Trophoblast cell (in vitro differentiated cells and primary cell): ENCODE data around the gene SPRED3.

ENCODE experiments used
- DNase-seq, 2 donors: peaks; one replicate each; pipeline ENCODE4 v3.0.0-alpha.2; 2016
- H2AFZ ChIP-seq: 2 replicates; pipeline ENCODE4 v1.6.1; 2013; ENCODE audit warnings: low read length, moderate library complexity, mild to moderate bottlenecking; ENCODE audit not compliant: insufficient read depth, poor library complexity
- H2AK5ac ChIP-seq: 2 replicates; pipeline ENCODE4 v1.6.1; 2013; ENCODE audit warnings: mild to moderate bottlenecking, low read length
- H2BK120ac ChIP-seq: 2 replicates; pipeline ENCODE4 v1.6.1; 2013; ENCODE audit warnings: low read length, mild to moderate bottlenecking, moderate library complexity; ENCODE audit not compliant: insufficient read depth, poor library complexity
- H2BK12ac ChIP-seq: 2 replicates; pipeline ENCODE4 v1.6.1; 2013; ENCODE audit warnings: mild to moderate bottlenecking, low read length, moderate library complexity
- H2BK5ac ChIP-seq: 2 replicates; pipeline ENCODE4 v1.6.1; 2013; ENCODE audit warnings: low read length, low read depth, moderate library complexity, mild to moderate bottlenecking; ENCODE audit not compliant: poor library complexity
- H3K14ac ChIP-seq: 2 replicates; pipeline ENCODE4 v1.6.1; 2013; ENCODE audit warnings: mild to moderate bottlenecking, low read length
- H3K18ac ChIP-seq: 2 replicates; pipeline ENCODE4 v1.6.1; 2013; ENCODE audit warnings: mild to moderate bottlenecking, low read length
- H3K23ac ChIP-seq: 2 replicates; pipeline ENCODE4 v1.6.1; 2013; ENCODE audit warnings: low read length
- H3K27ac ChIP-seq: 2 replicates; pipeline ENCODE4 v1.5.1; 2013; ENCODE audit warnings: low read depth, mild to moderate bottlenecking, inconsistent platforms, low read length, moderate library complexity
- H3K27me3 ChIP-seq: 2 replicates; pipeline ENCODE4 v1.6.1; 2013; ENCODE audit warnings: inconsistent platforms, mild to moderate bottlenecking, low read length, moderate library complexity; ENCODE audit not compliant: insufficient read depth
- H3K36me3 ChIP-seq, 2 experiments: 1 replicate in 1 of 2; 2 replicates in 1 of 2; pipeline ENCODE4 v1.6.1; 2013; ENCODE audit warnings: low read length in 2 of 2, mild to moderate bottlenecking in 2 of 2, moderate library complexity in 1 of 2; ENCODE audit not compliant: insufficient read depth in 2 of 2, control insufficient read depth in 1 of 2
- H3K4ac ChIP-seq: 2 replicates; pipeline ENCODE4 v1.6.1; 2013; ENCODE audit warnings: low read depth, mild to moderate bottlenecking, low read length, moderate library complexity
- H3K4me1 ChIP-seq, 2 experiments: 1 replicate in 1 of 2; 2 replicates in 1 of 2; pipeline ENCODE4 v1.6.1; 2013; ENCODE audit warnings: low read length in 2 of 2, mild to moderate bottlenecking in 2 of 2, moderate library complexity in 1 of 2; ENCODE audit not compliant: insufficient read depth in 2 of 2, control insufficient read depth in 1 of 2
- H3K4me2 ChIP-seq: 2 replicates; pipeline ENCODE4 v1.6.1; 2013; ENCODE audit warnings: inconsistent platforms, mild to moderate bottlenecking, low read length, moderate library complexity
- H3K4me3 ChIP-seq: 2 replicates; pipeline ENCODE4 v1.5.1; 2013; ENCODE audit warnings: mild to moderate bottlenecking, low read depth, low read length, inconsistent platforms
- H3K79me1 ChIP-seq: one replicate; pipeline ENCODE4 v1.6.1; 2013; ENCODE audit warnings: low read length
- H3K79me2 ChIP-seq: 2 replicates; pipeline ENCODE4 v1.6.1; 2013; ENCODE audit warnings: low read length, mild to moderate bottlenecking; ENCODE audit not compliant: control insufficient read depth, insufficient read depth, poor library complexity
- H3K9ac ChIP-seq: 2 replicates; pipeline ENCODE4 v1.6.1; 2013; ENCODE audit warnings: mild to moderate bottlenecking, low read length
- H3K9me3 ChIP-seq: 2 replicates; pipeline ENCODE4 v1.6.1; 2013; ENCODE audit warnings: low read depth, mild to moderate bottlenecking, control low read depth, inconsistent platforms, low read length; ENCODE audit not compliant: insufficient read depth
- H4K12ac ChIP-seq: 2 replicates; pipeline ENCODE4 v1.6.1; 2013; ENCODE audit warnings: low read depth, mild to moderate bottlenecking, low read length, moderate library complexity
- H4K8ac ChIP-seq: 2 replicates; pipeline ENCODE4 v1.6.1; 2013; ENCODE audit warnings: low read depth, mild to moderate bottlenecking, low read length, moderate library complexity
- H4K91ac ChIP-seq: one replicate; pipeline ENCODE4 v1.6.1; 2013; ENCODE audit warnings: low read depth, mild to moderate bottlenecking, low read length, moderate library complexity
- WGBS: extraction: QIAGEN DNeasy Blood & Tissue Kit; methylation state at CpG from one replicate; pipeline ENCODE4 v1.1.7; 2013; ENCODE audit warnings: missing lambda C conversion rate; ENCODE audit not compliant: insufficient read length, insufficient coverage; ENCODE audit errors: extremely low coverage; 5-methylcytosine and 5-hydroxymethylcytosine counted together

The SPRED3 gene

DNA sequence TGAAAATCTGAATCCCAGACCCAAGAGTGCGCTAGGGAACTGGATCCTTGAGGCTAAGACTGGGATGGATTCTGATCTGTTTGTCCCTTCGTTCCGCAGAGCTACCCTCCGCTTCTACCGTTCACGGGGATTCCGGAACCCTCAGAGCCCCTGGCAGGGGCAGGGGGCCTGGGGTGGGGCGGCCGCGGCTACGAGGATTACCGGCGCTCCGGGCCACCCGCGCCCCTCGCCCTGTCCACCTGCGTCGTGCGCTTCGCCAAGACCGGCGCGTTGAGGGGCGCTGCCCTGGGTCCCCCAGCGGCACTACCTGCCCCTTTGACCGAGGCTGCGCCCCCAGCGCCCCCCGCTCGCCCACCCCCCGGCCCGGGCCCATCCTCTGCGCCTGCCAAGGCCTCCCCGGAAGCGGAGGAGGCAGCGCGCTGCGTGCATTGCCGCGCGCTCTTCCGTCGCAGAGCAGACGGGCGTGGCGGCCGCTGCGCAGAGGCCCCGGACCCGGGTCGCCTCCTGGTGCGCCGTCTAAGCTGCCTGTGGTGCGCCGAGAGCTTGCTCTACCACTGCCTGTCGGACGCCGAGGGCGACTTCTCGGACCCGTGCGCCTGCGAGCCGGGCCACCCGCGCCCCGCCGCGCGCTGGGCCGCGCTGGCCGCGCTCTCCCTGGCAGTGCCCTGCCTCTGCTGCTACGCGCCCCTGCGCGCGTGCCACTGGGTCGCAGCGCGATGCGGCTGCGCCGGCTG is 7.1 kb downstream of the SPRED3 start:
- Histone ChIP-seq H3K36me3 (no peaks in the 10 kb centered on the region), H2BK12ac (no peak overlapping the region), H3K23ac (no peak overlapping the region), H3K27ac (no peak overlapping the region), H3K4me2 (no peak overlapping the region), H2AK5ac (no peak overlapping the region), H3K79me2 (no peaks in the 10 kb centered on the region), H3K4me1 (peaks cover under 1 to 5% of the 10 kb centered on the region in 2 experiments), H3K18ac (no peak overlapping the region), H4K91ac (no peak overlapping the region), H3K9ac (no peak overlapping the region), H2AFZ (no peak overlapping the region), H3K27me3 (no peaks in the 10 kb centered on the region), H3K4ac (no peak overlapping the region), H3K79me1 (no peaks in the 10 kb centered on the region), H3K14ac (no peak overlapping the region), H2BK120ac (no peak overlapping the region), H3K4me3 (no peak overlapping the region), H4K8ac (no peak overlapping the region), H2BK5ac (no peak overlapping the region), H4K12ac (no peak overlapping the region), H3K9me3 (peaks cover 4% of the 10 kb centered on the region)
- no peak for DNase-seq
- WGBS, result no CpG with 5 or more reads among the region's 86 CpGs

DNA sequence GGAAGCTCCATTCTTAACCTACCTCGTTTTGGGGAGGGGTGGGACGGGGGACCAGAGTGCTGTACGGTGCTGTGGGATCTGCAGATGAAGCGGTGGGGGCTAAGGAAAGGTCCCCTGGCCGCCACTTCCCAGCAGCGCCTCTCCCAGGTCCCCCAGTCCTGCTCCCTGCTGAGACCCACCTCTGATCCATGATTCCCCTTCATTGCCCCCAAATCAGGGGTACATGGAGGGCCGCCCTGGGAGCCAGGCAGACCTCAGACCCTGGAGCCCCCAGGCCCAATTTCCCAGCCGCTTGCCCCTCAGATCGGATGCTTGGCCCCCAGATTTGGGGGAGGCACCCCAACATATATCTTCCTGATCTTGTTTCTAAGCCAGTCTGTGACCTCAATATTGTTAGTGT is 10.6 kb downstream of the SPRED3 start:
- no peak overlapping the region for H4K8ac ChIP-seq
- H2AFZ ChIP-seq, result no peak overlapping the region
- no peak overlapping the region for H2BK5ac ChIP-seq
- no peak overlapping the region for H4K12ac ChIP-seq
- peaks cover 11 to 16% of the 10 kb centered on the region in 2 experiments for H3K4me1 ChIP-seq
- H3K27me3 ChIP-seq, result no peaks in the 10 kb centered on the region
- no peak overlapping the region for H3K27ac ChIP-seq
- H4K91ac ChIP-seq, result no peak overlapping the region
- no CpG with 5 or more reads among the region's 9 CpGs for WGBS
- no peak overlapping the region for H3K23ac ChIP-seq
- H3K4ac ChIP-seq, result no peak overlapping the region
- no peak overlapping the region for H3K4me2 ChIP-seq
- no peak overlapping the region for H3K4me3 ChIP-seq
- no peak overlapping the region for H3K18ac ChIP-seq
- H2BK120ac ChIP-seq, result no peak overlapping the region
- H3K9me3 ChIP-seq, result peaks cover 4% of the 10 kb centered on the region
- DNase-seq, result no peak
- peaks cover 5% of the 10 kb centered on the region for H3K79me2 ChIP-seq
- H3K14ac ChIP-seq, result no peak overlapping the region
- no peak overlapping the region for H2BK12ac ChIP-seq
- H3K9ac ChIP-seq, result no peak overlapping the region
- peaks cover 10% of the 10 kb centered on the region for H3K79me1 ChIP-seq
- H3K36me3 ChIP-seq, result no peaks in the 10 kb centered on the region
- no peak overlapping the region for H2AK5ac ChIP-seq

DNA sequence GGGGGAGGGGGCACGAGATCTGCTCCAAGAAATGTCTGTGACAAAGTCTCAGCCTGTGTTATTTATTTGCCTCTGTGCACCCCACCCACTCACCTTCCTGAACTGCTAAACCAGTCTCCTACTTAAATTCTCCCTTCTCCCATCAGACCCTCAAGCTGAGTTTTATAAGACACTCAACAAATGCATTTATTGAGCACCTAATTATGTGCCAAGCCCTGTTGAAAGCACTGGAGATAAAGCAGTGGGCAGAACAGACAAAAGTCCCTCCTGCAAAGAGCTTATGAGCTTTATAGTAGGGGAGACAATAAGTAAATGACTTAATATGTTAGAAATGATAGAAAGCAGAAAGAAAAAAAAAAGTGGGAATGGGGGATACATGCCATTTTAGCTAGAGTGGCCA is 11.0 kb downstream of the SPRED3 start:
- H3K14ac ChIP-seq, result no peak overlapping the region
- H3K79me1 ChIP-seq, result peaks cover 10% of the 10 kb centered on the region
- no peak for DNase-seq
- H3K36me3 ChIP-seq, result no peaks in the 10 kb centered on the region
- H4K91ac ChIP-seq, result no peak overlapping the region
- H2BK120ac ChIP-seq, result no peak overlapping the region
- WGBS, result no CpG with 5 or more reads among the region's 1 CpG
- H3K27ac ChIP-seq, result no peak overlapping the region
- H2BK12ac ChIP-seq, result no peak overlapping the region
- H3K18ac ChIP-seq, result no peak overlapping the region
- no peak overlapping the region for H4K8ac ChIP-seq
- no peak overlapping the region for H2AK5ac ChIP-seq
- no peaks in the 10 kb centered on the region for H3K27me3 ChIP-seq
- H3K4me1 ChIP-seq, result peaks cover 11 to 16% of the 10 kb centered on the region in 2 experiments
- H2BK5ac ChIP-seq, result no peak overlapping the region
- no peak overlapping the region for H3K4me3 ChIP-seq
- peaks cover 4% of the 10 kb centered on the region for H3K9me3 ChIP-seq
- no peak overlapping the region for H3K4me2 ChIP-seq
- no peak overlapping the region for H4K12ac ChIP-seq
- no peak overlapping the region for H3K9ac ChIP-seq
- H3K23ac ChIP-seq, result no peak overlapping the region
- H2AFZ ChIP-seq, result no peak overlapping the region
- H3K4ac ChIP-seq, result no peak overlapping the region
- H3K79me2 ChIP-seq, result peaks cover 5% of the 10 kb centered on the region

DNA sequence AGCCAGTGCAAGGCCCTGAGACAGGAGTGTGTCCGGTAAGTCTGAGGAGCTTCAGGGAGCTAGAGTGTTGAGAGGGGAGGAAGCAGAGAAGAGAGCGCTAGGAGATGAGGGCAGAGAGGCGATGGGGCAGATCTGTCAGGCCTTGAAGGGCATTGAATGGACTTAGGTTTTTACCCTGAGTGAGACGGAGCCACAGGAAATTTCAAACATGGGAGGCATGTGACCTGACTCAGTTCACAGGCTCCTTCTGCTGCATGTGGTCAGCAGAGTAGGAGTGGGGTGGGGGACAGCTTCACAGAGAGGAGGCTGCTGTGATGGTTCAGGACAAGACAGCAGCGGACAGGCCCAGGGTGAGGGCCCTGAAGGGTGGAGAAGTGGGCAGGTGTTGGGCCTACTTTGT is 11.9 kb downstream of the SPRED3 start:
- Histone ChIP-seq H3K79me1 (peaks cover 10% of the 10 kb centered on the region), H2BK120ac (no peak overlapping the region), H3K27me3 (no peaks in the 10 kb centered on the region), H3K36me3 (no peaks in the 10 kb centered on the region), H2BK12ac (no peak overlapping the region), H2AFZ (no peak overlapping the region), H3K4me2 (no peak overlapping the region), H3K9me3 (peaks cover 4% of the 10 kb centered on the region), H4K12ac (no peak overlapping the region), H3K9ac (no peak overlapping the region), H3K79me2 (peaks cover 5% of the 10 kb centered on the region), H4K8ac (no peak overlapping the region), H3K4me3 (no peak overlapping the region), H3K4ac (no peak overlapping the region), H3K18ac (no peak overlapping the region), H3K4me1 (peaks cover 11 to 16% of the 10 kb centered on the region in 2 experiments), H3K14ac (no peak overlapping the region), H4K91ac (no peak overlapping the region), H2AK5ac (no peak overlapping the region), H3K23ac (no peak overlapping the region), H2BK5ac (no peak overlapping the region), H3K27ac (no peak overlapping the region)
- no CpG with 5 or more reads among the region's 5 CpGs for WGBS
- DNase-seq, result peak; percentile 48 to 71
